HG03139 (cell line): ENCODE measurements around the gene GCLC.
"Not testable (repeated sequence)": the region's sequence is repeated elsewhere in the genome, so short reads cannot be mapped to it uniquely, and the experiment has no call there.

ENCODE experiments used
- ATAC-seq: cut with Tn5 transposase; IDR thresholded peaks from one replicate; pipeline ENCODE4 v1.9.1; 2021; ENCODE audit not compliant: unreplicated experiment

GCLC gene

DNA sequence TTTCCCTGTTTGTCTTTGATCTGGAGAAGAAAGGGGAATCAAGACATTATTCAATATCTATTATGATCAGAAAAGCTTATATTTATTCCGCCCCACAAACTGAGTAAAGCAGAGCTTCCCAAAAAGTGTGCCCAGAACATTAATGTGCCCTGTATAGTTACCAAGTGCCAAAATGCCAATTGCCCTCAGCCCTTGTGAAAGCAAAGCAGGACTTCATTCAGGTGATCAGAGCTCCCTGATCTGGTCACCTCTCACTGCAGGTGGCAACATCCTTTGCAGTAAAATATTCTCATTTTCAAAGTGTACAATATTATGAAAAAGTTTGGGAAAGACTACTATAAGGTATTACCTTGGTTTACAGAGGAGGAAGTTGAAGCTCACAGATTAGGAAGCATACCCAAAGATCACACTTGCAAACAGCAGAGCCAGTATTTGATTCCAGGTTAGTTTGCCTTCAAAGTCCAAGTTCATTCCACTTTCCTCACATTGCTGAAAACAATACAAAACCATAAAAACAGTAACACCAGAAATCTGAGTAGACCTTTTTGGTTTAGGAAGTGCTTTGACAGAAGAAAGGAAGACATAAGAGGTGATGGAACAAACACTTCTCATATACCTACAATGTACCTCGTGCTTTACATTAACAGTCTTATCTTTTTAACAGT, 19.6 kb upstream of the GCLC start:
- ATAC-seq, result no peak

DNA sequence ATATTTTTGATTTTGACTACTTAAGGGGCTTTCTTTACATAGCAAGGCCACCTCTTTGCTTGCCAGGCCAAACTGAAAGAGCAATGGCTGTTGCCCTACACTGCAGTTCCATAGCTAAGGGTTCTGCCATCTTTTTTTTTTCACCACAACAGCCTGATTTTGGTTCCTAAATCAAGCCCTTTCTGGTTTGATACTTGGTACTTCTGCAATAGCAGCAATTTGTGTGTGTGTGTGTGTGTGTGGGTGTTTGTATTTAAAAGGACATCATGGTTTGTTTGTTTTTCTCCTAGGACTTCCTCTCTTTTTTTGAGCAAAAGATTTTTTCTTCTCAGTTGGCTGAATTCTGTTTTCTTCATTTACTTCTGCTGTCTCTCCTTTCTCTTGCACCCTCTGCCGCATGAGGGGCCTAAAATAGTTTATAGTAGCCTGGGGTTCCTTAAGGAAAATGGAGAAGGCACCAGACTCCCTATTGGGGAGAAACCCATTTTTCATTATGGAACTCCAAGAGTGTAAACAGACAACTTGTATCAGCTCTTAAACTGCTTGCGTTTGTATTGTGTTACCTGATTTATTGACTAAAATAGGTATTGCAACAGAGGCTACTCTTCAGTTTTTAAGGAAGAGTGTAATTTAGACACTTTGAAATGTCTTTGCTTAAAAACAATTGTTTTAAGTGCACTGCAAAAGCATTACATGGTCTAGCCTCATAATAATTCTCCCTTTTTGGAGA, 12.2 kb upstream of the GCLC start:
- no peak for ATAC-seq

DNA sequence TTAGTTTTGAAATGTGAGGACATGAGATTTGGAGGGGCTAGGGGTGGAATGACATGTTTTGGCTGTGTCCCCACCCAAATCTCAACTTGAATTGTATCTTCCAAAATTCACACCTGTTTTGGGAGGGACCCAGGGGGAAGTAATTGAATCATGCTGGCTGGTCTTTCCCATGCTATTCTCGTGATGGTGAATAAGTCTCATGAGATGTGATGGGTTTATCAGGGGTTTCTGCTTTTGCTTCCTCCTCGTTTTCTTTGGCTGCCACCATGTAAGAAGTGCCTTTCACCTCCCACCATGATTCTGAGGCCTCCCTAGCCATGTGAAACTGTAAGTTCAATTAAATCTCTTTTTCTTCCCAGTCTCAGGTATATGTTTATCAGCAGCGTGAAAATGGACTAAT, 8.7 kb upstream of the GCLC start:
- not testable (repeated sequence) for ATAC-seq

DNA sequence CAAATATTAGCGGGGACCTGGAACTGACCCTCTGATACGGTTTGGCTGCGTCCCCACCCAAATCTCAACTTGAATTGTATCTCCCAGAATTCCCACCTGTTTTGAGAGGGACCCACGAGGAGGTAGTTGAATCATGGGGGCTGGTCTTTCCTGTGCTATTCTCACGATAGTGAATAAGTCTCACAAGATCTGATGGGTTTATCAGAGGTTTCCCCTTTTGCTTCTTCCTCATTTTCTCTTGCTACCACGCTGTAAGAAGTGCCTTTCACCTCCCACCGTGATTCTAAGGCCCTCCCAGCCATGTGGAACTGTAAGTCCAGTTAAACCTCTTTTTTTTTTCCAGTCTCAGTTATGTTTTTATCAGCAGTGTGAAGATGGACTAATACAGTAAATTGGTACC, 6.8 kb upstream of the GCLC start:
- ATAC-seq, result not testable (repeated sequence)

DNA sequence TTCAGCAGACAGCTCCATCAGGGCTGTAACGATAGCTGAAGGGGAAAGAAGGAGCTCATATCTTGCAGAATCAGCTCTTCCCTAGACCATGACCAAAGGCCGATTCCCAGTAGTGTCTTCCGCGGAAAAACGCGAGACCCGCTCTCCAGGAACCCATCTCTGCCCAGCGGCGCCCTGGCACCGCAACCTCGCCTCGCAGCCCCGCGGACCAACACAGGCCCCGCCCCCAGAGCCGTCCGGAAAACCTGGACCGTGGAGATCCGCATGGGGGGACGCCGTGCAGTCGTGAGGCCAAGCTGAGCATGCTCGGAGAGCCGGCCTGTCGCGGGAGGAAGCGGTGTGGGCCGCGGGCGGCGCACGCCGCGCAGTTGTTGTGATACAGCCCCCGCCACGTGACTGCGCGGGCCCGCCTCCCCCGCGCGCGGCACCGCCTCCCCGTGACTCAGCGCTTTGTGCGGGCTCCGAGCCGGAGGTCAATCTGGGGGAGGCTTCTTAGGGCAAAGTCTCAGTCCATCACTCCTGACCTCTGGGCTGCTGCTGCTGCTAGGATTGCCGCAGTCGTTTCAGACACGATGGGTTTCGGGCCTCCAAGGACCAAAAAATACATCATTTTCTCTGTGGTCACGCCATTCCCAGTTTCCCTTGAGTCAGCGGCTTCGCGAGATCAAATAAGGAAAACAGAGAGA, 3.1 kb upstream of the GCLC start:
- peak; percentile 79 for ATAC-seq

DNA sequence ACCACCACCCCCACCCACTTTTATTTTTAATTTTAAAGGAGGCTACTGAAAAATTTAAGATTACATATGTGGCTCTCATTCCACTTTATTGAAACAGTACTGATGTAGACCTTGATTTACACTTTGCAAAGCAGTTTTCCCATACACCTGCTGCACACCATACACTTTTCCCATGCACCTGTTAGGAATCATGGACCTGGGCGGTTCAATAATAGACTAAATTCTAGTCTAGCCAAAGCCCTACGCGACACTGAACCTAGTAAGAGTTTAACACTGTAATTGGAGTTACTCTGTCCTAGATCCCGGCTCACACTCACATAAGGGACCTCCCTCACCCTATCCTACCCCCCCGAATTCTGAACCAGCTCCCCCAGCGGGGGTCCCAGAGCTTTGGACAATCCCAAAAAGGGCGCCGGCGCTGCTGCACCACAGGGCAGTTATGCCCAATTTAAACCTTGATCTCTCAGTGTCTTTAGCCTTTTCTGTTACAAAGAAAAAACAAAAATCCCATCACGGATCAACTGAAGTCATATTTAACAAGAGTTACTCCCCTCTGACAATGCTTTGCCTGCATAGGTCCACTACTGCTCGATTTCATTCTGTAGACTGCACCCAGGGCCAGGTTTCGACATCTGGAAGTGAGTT, 2.4 kb upstream of the GCLC start:
- peak; percentile 2 for ATAC-seq

DNA sequence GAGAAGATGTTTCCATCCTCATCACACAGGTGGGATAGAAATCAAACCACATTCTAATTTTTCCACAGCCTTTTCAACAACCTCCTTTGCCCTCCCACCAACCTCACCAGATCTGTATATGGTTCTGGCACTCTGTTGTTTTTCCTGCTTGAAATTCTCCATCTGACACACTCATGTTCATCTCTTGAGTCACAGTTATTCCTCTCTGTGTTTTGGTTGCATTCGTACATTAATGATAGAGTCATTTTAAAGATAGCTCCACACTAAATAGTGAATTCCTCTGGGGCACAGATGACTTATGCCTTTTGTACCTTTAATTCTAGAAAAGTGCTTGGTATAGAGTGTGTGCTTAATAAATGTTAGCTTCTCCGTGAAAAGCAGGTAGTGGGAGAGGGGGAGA, 1.4 kb upstream of the GCLC start:
- ATAC-seq, result no peak

DNA sequence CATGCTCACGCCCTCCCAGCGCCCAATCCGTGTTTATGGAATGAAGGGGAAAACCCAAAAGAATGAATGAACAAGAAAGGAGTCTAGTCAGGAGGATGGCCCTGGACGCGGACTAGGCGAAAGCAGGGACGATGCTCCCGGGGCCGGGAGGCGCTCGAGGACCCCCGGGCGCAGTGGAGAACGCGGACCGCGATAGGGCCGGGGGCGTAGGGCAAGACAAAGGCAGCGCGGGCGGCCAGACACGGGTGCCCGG, 758 bp downstream of the GCLC start:
- no peak for ATAC-seq

DNA sequence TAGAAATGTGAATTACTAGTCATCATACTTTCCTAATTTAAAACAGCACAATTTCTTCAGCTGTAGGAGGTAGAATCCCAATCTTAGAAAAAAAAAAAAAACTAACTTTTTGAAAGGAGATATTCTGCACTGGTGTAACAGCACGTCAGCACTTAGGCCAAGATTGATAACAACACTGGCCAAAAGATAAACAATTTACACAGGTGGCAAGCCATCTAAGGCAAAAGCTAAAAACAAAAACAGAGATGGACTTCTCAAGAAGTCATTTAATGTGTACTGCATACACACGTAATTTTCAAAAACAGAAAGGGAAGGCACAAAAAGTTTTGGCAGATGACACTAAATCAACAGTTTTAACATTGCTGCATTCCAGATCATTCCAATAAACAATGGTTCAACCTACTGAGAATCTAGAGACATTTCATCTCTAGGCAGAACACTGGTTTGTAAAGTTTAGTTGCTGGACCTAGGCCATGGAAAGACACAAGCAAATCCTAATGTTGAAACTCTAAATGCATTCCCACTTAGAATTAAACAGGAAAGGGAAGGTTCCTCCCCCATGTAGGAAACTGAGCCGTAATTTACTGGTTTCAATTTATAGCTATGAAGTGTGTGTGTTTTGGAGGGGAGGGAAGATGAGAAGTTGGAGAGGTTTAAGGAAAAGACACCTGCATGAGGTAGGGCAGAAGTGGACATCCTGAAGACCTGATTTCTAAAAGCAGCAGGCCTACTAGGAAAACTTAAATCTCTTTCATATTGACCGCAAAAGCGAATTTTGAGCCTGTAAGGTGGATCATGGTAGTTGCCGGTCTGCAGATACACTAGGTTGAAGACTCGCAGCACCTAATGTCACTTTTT, 1.3 kb downstream of the GCLC start:
- ATAC-seq, result no peak

DNA sequence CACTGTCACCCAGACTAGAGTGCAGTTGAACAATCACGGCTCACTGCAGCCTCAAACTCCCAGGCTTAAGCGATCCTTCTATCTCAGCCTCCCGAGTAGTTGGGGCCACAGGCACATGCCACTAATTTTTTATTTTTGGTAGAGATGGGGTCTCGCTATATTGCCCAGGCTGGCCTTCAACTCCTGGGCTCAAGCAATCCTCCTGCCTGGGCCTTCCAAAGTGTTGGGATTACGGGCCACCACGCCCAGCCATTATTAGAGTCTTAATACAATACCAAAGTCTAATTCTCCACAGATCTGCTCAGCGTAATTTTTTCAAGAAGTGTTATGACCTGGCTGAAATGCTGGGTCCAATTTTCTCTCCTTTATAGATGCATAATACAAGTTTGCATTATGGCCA, 3.0 kb downstream of the GCLC start:
- no peak for ATAC-seq

DNA sequence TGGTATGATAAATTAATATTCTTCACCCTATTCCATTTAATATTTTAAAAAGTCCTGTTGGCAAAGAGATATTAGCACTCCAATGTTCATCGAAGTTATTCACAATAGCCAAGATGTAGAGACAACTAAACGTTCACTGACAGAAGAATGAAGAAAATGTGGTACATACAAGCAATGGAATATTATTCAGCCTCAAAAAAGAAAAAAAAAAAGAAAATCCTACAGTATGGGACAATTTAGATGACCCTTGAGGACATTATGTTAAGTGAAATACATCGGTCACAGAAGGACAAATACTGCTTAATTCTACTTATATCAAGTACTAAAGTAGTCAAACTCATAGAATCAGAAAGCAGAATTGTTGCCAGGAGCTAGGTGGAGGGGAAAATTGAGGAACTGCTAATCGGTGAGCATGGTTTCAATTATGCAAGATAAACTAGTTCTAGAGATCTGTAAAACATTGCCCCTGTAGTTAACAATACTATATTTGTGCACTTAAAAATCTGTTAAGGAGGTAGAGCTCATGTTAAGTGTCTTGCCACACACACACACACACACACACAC, 4.7 kb downstream of the GCLC start:
- ATAC-seq, result no peak

DNA sequence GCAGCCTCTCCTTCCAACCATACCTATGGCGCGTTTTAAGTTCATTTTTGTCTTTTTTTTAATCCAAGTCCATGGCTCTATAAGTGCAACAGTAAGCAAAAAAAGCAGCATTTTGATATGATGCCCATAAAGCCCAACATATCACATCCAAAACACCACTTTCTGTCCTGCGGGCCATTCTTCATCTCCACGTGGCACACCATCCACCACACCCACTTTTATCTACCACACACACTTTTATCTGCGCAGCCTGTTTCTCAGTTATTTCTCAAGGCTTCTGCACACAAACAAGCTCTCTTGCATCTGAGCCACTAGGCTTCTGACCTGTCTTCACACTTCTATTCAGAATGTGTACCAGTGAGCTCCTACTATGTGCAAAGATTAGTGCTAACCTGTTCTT, 5.3 kb downstream of the GCLC start:
- no peak for ATAC-seq

DNA sequence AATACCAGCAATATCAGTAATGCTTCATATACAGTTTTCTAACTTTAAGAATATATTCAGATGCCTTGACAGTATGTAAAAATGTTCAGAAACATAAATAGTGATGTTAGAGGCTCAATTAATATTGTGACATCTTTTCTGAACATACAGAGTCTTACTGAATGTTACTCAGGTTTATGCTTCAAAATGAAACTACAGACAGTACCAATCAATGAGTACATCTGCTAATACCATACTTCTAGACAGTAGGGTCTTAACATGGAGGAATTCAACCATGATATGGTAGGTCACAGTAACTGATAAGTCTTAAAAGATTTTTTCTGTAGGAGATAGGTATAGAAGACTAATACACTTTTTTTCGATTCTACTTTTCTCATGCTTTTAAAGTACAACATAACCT, 8.3 kb downstream of the GCLC start:
- ATAC-seq, result no peak

DNA sequence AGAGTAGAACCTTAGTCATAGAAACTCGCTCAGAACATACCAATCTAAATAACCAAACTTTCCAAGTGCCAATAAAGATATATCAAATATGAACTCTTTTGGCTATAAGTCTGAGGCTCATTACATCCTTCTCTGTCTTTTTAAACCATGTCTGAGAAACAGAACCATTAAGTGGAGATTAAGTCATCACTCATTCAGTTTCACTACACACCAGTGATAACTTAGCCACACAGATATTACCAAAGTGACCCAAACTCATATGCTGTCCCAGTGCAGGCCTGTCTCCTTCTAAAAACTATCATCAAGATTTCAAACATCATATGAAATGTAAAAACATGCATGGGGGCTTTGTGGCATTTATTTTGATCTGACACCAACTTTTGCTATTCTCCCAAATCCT, 12.0 kb downstream of the GCLC start:
- no peak for ATAC-seq

DNA sequence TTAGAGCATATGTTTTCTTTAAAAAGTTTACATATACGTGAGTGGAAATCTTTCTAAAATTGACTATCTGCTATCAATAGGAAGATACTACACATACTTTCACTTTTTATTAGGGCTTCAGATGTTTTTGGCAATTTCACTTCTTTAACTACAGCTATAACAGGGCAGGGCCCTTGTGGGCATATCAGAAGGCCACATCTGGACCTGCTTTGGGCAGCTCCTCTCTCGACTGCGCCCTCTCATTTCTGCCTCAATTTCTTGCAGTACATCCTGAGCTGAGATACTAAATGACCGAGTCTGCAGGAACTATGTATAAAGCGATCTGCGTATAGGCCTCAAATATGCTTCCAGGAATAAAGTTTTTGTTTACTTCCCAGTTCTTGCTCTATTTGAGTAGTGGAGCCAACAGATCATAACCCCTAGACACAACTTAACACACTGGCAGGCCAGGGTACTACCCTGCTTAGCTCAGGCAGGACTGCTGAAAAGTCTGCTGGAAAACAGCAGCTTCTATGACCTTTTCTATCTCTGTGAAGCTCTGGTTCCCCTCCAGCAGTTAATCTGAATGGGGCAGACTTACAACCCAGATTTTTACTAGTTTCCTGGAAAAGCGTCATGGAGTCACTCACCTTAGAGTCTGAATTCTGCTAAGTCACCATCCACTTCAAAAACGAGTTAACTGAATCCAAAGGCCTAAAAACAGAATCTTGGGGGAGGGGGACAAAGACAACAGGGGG, 12.7 kb downstream of the GCLC start:
- no peak for ATAC-seq

DNA sequence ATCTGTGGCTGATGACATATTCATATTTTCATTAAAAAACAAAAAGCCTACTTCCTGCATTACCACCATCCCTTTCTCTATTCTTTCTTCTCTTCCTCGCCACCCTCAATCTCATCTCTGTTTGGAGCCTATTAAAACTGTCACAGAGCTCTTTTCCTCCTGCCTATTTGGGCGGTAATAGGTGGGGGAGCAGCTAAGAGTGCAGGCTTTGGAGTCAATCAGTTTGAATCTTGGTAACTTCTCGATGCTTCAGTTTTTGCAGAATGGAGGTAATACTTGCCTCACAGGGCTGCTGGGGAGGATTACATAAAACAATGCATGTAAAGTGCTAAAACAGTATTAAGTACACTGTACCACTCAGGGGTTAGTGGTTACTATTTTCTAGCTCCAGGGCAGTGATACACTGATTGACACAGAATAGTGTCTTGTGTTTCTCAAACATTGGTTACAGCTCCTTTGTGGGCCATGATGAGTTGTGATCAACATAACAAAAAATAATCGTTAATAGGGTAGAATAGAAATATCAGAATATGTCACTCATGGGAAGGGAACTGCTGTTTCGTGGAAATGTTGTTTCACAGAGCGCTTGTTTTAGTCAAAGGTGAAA, 14.0 kb downstream of the GCLC start:
- no peak for ATAC-seq

DNA sequence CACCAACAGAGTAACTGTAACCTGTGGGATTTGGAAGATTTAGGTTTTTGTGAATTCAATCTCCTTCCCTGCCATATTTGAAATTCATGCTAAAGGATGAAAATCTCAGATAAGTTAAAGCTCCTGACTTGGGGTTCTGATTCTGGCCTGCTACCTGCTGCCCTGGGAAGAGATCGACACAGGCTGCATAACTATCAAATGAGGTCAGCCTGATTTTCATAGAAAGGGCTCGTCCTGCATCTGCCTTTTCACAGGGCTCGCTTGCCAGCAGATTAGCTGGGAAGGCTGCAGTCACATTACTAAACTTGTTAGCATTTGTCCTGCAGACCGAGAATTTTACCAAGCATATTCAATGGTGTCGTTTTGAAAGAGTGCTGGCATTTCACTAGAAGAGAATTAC, 14.6 kb downstream of the GCLC start:
- no peak for ATAC-seq

DNA sequence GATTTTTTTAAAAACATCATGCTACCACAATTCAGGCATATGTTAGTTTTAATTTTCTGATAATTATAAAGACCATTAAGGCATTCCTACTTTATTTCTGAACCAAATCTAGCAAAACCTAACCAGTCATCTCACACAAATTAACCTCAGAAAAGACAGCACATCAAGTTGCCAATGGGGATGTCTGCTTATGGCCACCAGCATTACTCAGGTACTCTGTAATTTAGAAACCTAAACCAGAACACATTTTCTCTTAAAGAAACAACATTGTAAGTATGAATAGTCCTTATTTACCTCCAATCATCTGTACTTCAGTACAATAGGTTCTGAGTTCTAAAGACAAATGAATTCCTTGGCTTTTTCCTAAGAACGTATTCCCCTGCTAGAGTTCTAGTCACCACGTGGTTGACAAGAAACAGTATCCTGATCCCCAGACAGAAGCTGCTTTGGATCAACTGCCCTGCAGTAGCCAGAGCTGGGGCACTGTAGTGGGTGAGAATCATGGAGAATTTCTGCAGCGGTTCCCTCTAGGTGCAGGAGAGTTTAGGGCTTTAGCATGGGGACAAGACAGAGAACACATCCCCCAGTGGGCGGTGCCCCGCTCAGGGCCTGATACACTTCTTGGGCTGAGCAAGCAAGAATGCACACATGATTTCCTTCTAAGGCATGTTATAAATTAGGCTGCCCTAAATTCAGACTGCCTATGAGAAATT, 15.4 kb downstream of the GCLC start:
- ATAC-seq, result no peak

DNA sequence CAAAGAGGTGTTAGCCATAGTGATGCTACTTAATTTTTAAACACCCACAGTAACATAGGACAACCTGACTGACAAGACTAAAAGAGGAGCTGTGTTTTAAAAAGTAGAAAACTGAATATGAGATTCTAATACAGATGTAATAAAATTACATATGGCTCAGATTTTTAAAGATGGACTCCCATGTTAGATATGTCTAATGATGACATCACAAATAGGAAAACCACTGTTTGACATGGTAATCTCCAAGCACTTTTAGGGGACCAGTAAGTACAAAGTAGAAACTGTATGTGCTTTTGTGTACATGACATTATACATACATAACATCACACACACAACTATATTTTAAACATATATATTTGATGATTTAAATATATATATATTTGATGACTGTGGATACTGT, 16.8 kb downstream of the GCLC start:
- no peak for ATAC-seq
